ENCODE measurements around the gene SCUBE1.

Gene SCUBE1

GRCh38 chr22:43253839-43254238 is 89.3 kb downstream of the SCUBE1 start:
- no peak for DNase-seq

GRCh38 chr22:43252319-43252718 is 90.9 kb downstream of the SCUBE1 start:
- no peak for DNase-seq

GRCh38 chr22:43249789-43250471 is 93.2 kb downstream of the SCUBE1 start:
- no peak for DNase-seq

- DNase-seq: no peak
These were observed 95.5 kb downstream of the SCUBE1 start for GRCh38 chr22:43247546-43248260.

GRCh38 chr22:43246188-43246587 is 97.0 kb downstream of the SCUBE1 start:
- DNase-seq: no peak

- no peak for DNase-seq
These were observed 97.5 kb downstream of the SCUBE1 start for GRCh38 chr22:43245717-43246116.

GRCh38 chr22:43244803-43245527 is 98.2 kb downstream of the SCUBE1 start:
- DNase-seq: no peak

- DNase-seq: no peak
These were observed 98.8 kb downstream of the SCUBE1 start for GRCh38 chr22:43244402-43244801.

GRCh38 chr22:43243324-43243723 is 99.8 kb downstream of the SCUBE1 start:
- DNase-seq: no peak

GRCh38 chr22:43242627-43243026 is 100.5 kb downstream of the SCUBE1 start:
- no peak for DNase-seq

GRCh38 chr22:43241699-43242386 is 101.3 kb downstream of the SCUBE1 start:
- no peak for DNase-seq

GRCh38 chr22:43241138-43241597 is 102.0 kb downstream of the SCUBE1 start:
- DNase-seq: no peak

- DNase-seq: no peak
These were observed 102.6 kb downstream of the SCUBE1 start for GRCh38 chr22:43240614-43241013.

- no peak for DNase-seq
These were observed 103.2 kb downstream of the SCUBE1 start for GRCh38 chr22:43239956-43240355.

GRCh38 chr22:43239193-43239780 is 103.9 kb downstream of the SCUBE1 start:
- DNase-seq: no peak

- no peak for DNase-seq
These were observed 104.6 kb downstream of the SCUBE1 start for GRCh38 chr22:43238526-43239006.

- DNase-seq: no peak
These were observed 105.9 kb downstream of the SCUBE1 start for GRCh38 chr22:43237280-43237679.

GRCh38 chr22:43236411-43237166 is 106.6 kb downstream of the SCUBE1 start:
- no peak for DNase-seq

- no peak for DNase-seq
These were observed 107.4 kb downstream of the SCUBE1 start for GRCh38 chr22:43235445-43236409.

GRCh38 chr22:43234264-43234988 is 108.7 kb downstream of the SCUBE1 start:
- no peak for DNase-seq

Data from effector CD8-positive, alpha-beta T cell (primary cell).